A204.1 (cell line): ENCODE data around the gene ATRN.

Experiments used
- FAIRE-seq: peaks from 2 replicates; lab custom pipeline; 2012; peaks lifted over from hg19 to GRCh38; lab: Jason Lieb, UNC

Gene ATRN

GRCh38 chr20:3678198-3678597, 207.4 kb downstream of the ATRN start:
- FAIRE-seq, result no peak

- no peak for FAIRE-seq
Observed at GRCh38 chr20:3678856-3679720, 208.3 kb downstream of the ATRN start.

DNA sequence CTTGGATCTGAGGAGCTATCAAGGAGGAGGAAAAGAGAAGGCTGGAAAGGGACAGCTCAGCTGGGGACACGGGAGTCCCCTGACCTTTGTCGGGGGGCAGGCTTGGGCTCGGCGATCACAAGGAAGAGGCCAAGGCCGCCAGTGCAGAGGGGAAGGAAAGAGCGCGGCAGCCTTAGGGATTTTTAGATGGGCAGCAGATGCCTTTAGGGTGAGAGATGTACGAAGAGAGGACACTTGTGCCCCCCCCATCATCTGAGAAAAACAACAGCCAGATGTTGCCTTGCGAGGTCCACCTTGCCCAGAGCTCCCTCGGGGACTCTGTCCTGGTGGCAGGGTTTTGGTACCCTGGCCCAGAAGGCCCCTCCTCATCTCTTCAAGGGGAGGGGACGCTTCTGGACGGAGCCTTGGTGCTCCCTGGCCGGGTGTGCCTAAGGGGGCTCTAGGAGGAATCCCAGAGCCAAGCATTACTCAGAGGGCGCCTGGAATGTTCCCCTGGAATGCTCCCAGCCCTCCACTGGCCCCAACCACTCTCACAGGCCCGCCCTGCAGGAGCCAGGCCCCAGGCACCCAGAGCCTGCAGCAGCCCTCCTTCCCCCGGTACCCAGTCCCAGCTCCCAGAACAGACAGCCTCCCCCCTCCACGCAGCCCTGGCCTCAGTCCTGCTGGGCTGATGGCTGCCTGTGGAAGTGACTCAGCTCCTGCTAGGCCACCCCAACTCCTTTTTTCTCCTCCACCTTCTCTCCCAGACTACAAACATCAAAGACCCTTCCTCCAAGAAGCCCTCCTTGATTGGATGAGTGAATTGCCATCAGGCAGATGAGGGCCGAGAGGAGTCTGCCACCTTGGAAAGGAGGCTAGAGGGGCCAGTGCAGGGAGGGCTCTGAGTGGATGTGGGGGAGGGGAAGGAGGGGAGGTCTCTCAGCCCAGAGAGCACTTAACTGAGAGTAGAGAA, 209.2 kb downstream of the ATRN start:
- FAIRE-seq, result no peak

GRCh38 chr20:3680701-3681351, 210.0 kb downstream of the ATRN start:
- FAIRE-seq, result no peak

GRCh38 chr20:3681352-3681930, 210.6 kb downstream of the ATRN start:
- no peak for FAIRE-seq

GRCh38 chr20:3681931-3682781, 211.3 kb downstream of the ATRN start, which contains the start of gene ADAM33:
Gene ADAM33 (minus strand): TSS chr20:3682010. CDS start chr20:3682004, 6 bp downstream.
- no peak for FAIRE-seq

DNA sequence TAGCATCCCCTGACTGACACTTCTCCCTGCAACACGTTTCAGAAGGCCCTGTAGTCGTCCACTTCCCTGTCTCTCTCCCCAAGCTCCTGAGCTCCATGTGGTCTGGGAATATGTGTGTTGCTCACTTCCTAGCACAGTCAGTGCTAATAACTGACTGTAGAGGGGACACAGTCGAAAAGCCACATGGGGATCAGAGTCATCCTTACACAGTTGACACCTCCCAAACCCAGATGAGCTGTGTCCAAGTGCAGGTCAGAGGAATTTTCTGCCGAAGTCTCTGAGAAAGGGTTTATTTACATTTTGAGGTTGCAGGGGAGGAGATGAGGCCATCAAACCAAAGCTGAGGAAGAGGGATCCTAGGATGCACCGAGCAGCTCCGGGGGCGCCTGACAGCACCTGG, 214.5 kb downstream of the ATRN start:
- no peak for FAIRE-seq

GRCh38 chr20:3686421-3686820, 215.6 kb downstream of the ATRN start:
- FAIRE-seq, result no peak

DNA sequence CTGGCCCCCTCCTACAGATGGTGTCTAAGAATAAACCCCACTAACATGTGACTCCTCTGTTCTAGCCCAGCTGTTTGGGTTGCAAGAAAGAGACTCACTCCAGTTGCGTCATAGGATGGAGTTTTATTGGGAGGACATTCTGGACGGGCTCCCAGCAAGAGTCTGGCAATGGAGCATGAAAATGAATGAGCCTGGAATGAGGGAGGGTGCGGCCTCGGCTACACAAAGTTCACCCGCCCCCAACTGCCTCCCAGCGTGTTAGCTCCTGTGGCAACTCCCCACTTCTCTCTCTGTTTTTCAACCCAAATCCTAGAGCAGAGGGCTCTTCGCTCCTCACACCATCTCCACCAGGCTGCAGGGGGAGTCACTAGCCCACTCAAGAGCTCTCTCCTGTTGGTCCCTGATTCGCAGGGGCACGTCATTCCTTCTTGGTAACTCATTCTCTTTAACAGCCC, 216.1 kb downstream of the ATRN start:
- FAIRE-seq, result no peak

DNA sequence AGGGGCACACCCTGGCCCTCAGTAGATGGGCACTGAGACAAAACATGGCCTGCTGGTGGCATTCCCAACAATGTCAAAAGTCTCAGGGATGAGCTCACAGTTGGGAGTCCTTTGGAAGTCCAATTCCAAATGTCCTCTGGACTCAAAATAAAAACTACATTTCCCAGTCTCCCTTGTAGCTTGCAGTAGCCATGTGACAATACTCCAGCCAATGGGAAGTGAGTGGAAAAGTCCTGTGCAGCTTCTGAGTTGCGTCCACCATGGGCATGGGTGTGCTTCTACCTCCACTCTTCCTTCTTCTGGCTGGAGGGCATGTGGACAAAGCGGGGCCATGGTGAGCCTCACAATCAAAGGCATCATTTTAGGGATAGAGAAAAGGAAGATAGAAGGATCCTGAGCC, 216.8 kb downstream of the ATRN start:
- no peak for FAIRE-seq

DNA sequence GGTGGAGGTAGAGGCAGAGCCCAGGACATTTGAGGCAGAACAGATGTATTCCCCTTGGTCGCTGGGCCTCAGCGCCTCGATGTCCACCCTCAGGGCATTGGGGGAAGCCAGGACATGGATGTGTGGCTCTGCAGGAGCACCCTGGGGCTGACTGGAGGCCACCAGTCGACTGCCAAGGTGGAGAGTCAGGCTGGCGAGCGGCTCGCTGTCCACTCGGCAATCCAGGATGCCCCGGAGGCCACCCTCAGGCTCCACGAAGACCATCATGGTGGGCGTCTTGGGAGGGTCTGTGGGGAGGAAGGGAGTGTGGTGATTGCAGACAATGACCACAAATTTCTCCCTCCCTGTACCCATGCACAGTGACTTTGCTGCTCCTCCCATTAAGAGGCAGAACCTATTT, 219.2 kb downstream of the ATRN start:
- no peak for FAIRE-seq

DNA sequence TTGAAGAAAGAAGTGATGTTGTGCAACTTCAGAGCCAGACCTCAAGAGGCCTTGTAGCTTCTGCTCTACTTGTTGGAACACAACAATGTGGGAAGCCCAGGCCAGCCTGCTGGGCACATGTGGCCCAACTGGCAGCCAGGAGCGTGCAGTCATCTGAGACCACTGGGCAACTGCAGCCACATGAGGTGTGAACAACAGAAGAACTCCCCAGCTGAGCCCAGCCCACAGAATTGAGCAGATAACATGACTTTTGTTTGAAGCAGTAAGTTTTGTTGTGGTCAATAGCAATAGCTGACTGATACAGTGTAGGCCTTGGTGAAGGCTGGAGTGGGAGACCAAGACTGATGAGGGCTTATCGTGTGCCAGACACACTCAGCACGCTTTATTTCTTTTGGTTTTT, 219.6 kb downstream of the ATRN start:
- no peak for FAIRE-seq

DNA sequence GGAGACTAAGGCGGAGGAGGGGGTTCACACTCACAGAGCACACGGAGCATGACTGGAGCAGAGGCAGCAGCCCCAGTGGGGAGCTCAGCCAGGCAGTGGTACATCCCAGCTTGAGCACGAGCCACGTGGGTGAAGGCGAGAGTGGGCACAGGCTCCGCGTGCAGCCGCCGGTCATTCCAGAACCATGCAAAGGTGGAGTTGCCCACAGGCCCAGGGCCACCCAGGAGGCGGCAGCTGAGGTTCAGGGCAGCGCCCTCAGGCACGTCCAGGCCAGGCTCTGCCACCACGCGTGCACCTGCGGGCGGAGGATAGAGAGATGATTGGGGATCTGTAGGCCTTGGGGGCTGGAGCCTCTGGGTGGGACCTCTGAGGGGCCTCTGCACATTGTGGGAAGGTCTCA, 220.5 kb downstream of the ATRN start:
- FAIRE-seq, result no peak

GRCh38 chr20:3691897-3692296, 221.1 kb downstream of the ATRN start:
- no peak for FAIRE-seq

DNA sequence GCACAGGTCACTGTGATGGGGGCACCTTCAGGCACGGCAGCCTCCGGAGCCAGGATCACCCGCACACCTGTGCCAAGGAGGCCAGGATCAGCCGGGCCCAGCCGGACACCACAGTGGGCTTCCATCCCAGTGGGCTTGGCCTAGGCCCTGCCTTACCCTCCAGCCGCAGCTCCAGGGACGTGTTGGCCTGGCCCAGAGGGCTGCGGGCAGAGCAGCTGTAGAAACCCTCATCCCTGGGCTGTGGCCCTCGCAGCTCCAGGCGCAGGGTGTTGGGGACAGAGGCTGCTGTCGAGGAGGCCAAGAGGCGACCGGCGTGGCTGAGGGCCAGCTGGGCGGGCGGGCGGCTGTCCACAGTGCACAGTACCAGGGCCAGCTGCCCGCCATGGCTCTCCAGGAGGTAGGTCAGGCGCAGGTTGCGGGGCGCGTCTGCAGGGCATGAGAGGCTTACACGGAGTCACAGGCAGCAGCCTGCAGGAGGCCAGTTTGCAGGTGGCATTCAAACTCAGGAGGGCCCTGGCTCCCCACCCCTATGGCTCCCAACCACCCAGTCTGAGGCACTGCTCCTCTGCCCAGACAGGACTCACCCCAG, 222.0 kb downstream of the ATRN start:
- no peak for FAIRE-seq

- FAIRE-seq, result no peak
Observed at GRCh38 chr20:3693376-3693775, 222.6 kb downstream of the ATRN start.

GRCh38 chr20:3694864-3695263, 224.0 kb downstream of the ATRN start:
- no peak for FAIRE-seq

DNA sequence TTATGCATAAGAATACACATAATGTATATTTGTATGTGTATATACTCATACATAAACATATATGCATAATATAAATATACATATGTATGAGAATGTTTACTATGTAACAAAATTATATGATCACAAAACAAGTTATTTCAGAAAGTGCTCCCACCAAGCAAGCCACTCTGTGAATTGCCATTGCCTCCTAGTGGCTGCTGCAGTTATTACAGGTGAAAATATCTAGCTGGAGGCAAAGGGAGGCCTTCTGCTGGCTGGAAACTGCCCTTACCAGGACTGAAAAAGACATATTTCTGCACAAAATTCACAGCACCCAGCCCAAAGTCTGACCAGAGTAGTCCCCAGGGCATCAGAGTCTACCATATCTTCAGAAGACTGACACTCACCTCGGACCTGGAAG, 225.4 kb downstream of the ATRN start:
- no peak for FAIRE-seq

GRCh38 chr20:3696745-3697587, 226.1 kb downstream of the ATRN start:
- no peak for FAIRE-seq
